Dendritic cell treated with granulocyte-macrophage colony-stimulating factor and Interleukin-4, amounts not matched to agents 40 ng/mL and 50 ng/mL, for 4 days (primary cell): Measurements from ENCODE around the gene BCL2.
A peak's percentile ranks its signal among the peaks of the same experiment; 100 is the strongest.

ENCODE experiments used
- H3K27ac Mint-ChIP-seq: one replicate; pipeline ENCODE4 v1.8.0; 2022; ENCODE audit warnings: mild to moderate bottlenecking, mixed read lengths
- H3K27me3 Mint-ChIP-seq: one replicate; pipeline ENCODE4 v1.8.0; 2022; ENCODE audit warnings: mild to moderate bottlenecking, mixed read lengths
- H3K36me3 Mint-ChIP-seq: one replicate; pipeline ENCODE4 v1.8.0; 2022; ENCODE audit warnings: low read depth, mixed read lengths
- H3K4me1 Mint-ChIP-seq: one replicate; pipeline ENCODE4 v1.8.0; 2022; ENCODE audit warnings: low read depth, mixed read lengths
- H3K4me3 Mint-ChIP-seq: one replicate; pipeline ENCODE4 v1.8.0; 2022; ENCODE audit warnings: mild to moderate bottlenecking, moderate library complexity, mixed read lengths
- H3K9me3 Mint-ChIP-seq: one replicate; pipeline ENCODE4 v1.8.0; 2022; ENCODE audit warnings: mixed read lengths
- intact Hi-C: fragments of 100-400 bp; cut with micrococcal nuclease; formaldehyde crosslinking; loops from one replicate; pipeline ENCODE4 v1.15.0; 2022

BCL2 gene

DNA sequence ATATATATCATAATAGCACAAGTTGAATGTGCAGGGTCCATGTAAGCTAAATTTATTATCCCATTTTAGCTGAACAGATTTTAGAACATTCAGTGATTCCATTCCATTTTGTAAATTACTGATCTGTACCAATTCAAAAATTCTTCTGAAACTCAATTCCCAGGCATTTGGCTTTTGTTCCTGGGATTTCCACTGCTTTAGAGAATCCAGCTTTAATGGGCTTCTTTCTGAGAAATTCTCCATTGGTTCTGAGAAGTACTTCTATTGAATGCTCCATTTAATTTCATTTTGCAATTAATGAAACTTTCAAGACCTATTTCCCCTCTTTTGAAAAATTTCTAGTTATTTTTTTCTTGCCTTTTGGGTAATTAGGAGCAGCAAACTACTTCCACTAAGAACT lies 36.8 kb downstream of the BCL2 start:
- H3K9me3 Mint-ChIP-seq, result no peaks in the 10 kb centered on the region
- intact Hi-C loops, result no loop called here
- H3K27me3 Mint-ChIP-seq, result no peaks in the 10 kb centered on the region
- no peak overlapping the region for H3K27ac Mint-ChIP-seq
- H3K4me3 Mint-ChIP-seq, result no peak overlapping the region
- no peaks in the 10 kb centered on the region for H3K36me3 Mint-ChIP-seq
- H3K4me1 Mint-ChIP-seq, result peaks cover 15% of the 10 kb centered on the region

DNA sequence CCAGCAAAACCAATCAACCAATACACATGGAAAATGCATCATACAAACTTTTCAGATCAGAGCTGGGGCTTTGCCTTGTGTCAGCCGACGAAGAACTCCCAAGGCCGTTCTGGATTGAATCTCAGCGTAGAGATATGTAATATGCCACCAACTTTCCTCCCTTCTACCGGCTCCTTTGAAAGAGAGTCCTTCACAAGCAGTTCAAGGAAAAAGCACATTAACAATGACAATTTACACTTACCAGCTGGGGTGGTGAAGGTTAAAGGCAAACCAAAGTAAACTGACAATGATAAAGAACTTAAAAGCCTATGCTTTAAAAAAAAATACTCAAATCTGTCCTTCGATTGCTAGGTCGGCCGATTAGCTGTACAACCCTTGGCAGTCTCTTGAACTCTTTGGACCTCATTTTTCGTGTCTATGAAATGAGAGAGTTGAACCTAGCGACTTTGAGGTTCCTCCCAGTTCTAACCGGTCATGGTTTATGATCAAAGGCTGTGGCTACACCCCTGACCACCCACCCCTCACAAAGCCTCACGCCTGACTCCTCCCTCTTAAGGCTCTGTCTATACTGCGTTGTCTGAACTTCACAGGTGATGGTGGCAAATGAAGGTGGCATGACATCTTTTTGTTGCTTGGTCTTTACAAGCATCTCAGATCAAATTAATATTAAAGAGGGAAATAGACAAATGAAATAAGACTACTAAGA lies 46.2 kb downstream of the BCL2 start:
- H3K9me3 Mint-ChIP-seq, result no peaks in the 10 kb centered on the region
- H3K4me1 Mint-ChIP-seq, result peaks cover 28% of the 10 kb centered on the region
- H3K27ac Mint-ChIP-seq, result no peak overlapping the region
- no peak overlapping the region for H3K4me3 Mint-ChIP-seq
- no peaks in the 10 kb centered on the region for H3K36me3 Mint-ChIP-seq
- H3K27me3 Mint-ChIP-seq, result no peaks in the 10 kb centered on the region
- intact Hi-C loops, result no loop called here

DNA sequence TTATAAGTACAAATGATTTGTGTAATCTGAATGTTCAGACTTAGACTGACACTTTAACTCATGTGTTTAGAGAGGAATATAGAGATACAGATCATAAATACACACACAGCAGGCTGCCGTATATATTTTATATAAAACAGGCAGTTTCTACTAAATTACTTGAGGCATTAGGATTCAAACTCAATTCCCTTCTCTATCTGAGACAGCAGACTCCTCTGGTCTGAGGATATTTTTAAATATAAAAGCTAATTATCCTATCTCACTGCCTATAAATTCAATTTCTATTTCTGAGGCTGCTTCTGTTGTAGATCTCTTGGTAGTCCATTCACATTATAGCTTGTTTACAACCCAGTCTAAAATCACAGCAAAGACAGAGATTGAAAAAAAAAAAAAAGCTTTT lies 46.9 kb downstream of the BCL2 start:
- Mint-ChIP-seq H3K9me3 (no peaks in the 10 kb centered on the region), H3K36me3 (no peaks in the 10 kb centered on the region), H3K4me3 (no peak overlapping the region), H3K27me3 (no peaks in the 10 kb centered on the region), H3K27ac (no peak overlapping the region), H3K4me1 (peaks cover 25% of the 10 kb centered on the region)
- intact Hi-C loops, result no loop called here

DNA sequence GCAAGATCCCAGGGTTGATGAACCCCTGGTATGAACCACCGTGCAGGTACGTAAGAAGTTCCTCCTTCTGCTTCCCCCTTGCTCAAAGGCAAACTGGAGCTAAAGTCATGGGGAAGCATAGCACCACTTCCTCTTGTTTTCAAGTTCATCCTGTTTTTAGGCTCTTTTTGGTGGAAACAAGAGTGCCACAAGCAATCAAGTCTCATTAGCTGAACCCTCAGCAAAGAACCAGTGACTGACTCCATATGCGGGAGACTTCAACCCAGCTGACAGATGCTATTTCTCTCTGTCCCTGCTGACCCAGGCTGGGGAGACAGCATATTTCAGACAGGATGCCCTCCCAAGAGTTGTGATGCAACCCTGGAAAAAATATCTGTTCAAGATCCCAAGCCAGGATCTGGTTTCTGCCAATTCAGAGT lies 47.7 kb downstream of the BCL2 start:
- Mint-ChIP-seq H3K27ac (no peak overlapping the region), H3K36me3 (no peaks in the 10 kb centered on the region), H3K4me1 (peaks cover 27% of the 10 kb centered on the region)

DNA sequence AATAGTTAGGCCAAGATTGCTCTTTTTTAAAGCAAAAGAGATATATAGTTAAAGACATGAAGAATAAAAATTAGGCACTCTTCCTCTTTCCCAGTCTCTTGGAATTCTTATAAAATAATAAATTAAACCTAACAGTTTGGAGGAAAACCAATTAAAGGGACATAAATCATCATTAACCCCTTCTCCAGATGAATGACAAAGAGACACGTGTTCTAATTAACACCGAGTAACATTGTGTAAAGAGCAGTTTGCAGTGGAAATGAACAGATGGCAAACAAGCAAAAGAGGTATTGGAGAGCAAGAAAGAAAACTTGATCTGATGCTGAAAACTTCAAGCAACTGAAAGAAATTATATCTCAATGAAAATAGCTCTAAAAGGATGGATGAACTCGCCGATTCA lies 48.4 kb downstream of the BCL2 start:
- Mint-ChIP-seq H3K36me3 (no peaks in the 10 kb centered on the region), H3K4me1 (peaks cover 29% of the 10 kb centered on the region), H3K27ac (no peak overlapping the region), H3K27me3 (no peaks in the 10 kb centered on the region), H3K4me3 (no peak overlapping the region), H3K9me3 (no peaks in the 10 kb centered on the region)
- intact Hi-C loops, result no loop called here

More for the DNA sequence above, 47.7 kb downstream of the BCL2 start:
- intact Hi-C loops, result no loop called here
- no peaks in the 10 kb centered on the region for H3K27me3 Mint-ChIP-seq
- H3K9me3 Mint-ChIP-seq, result no peaks in the 10 kb centered on the region
- no peak overlapping the region for H3K4me3 Mint-ChIP-seq

DNA sequence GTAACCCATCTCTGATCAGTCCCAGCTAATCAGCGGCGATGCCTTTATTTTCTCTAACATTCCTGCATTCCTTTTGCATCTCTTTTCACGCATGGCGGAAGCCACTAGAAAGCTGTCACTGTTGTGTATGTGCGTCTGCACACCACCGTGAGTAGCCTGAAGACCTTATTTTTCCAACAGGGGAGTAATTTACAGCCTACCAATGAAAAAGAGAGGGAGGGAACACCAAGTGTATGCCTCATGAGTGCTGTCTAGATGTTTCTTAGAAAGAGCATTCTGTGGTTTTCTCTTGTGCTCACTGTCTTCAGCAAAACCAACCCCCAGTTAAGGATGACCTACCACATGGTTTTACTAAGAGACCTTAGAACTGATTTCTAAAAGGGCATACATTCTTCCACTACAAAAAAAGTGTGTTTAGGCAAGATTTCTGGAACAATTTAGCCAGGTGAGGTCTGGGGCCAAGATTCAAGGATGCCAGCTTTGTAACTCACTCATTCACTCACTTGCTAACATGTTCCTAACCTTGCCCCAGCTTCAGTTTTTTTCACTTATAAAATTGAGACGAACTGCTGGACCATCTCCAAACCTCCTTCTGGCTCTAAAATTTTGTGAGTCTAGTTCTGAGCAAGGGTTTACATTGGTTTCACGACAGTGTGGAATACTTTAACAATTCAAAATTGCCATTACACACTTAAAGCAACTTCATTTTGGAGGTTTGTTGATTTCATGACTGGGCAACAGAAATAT lies 51.4 kb downstream of the BCL2 start:
- H3K36me3 Mint-ChIP-seq, result no peaks in the 10 kb centered on the region
- intact Hi-C loops, result loop anchor here (10.0 kb wide), 1 partner anchor 47 kb away; the partner anchor contains the start of gene BCL2
- H3K4me3 Mint-ChIP-seq, result no peak overlapping the region

DNA sequence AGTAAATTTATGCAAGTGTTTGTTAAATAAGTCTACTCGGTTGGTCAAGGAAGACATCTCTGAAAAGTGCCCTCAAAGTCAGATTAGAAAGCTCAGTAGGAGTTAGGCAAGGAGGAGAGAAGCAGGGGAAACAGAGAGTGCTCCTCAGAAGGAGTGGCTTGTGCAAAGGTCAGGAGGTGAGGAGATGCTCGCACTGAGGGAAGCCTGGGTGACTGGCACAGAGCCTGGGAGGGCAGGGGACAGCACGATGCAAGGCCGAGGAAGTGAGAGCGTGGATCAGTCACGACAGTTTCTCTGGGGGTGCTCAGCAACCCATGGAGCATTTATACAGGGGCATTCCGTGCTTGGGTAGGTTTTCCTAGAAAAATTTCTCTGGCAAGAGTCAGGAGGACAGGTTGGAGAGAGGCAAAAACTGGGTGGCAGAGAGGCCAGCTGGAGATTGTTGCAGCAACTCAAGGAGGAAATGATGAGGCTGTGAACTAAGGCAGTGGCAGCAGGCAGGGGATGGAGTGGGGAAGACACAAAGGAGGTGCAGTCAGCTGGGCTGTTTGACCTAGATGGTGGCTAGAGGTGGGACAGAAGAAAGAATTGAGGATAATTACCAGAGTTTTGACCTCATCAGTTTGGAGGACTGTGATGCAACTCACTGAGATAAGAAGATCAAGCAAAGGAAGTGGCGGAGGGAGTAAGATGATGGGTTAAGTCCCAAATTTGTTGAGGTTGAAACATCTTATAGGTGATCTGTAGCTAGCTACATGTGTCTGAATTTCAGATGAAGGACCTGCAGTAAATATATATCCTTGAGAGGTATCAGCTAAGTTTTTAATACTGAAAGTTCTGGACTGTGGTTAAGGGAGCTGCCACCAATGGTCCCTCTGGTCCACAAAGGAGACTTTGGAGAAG lies 52.4 kb downstream of the BCL2 start:
- Mint-ChIP-seq H3K27me3 (no peaks in the 10 kb centered on the region), H3K36me3 (no peaks in the 10 kb centered on the region), H3K4me3 (no peak overlapping the region), H3K4me1 (peaks cover 26% of the 10 kb centered on the region), H3K9me3 (no peaks in the 10 kb centered on the region), H3K27ac (peak overlapping the region; percentile 7)
- intact Hi-C loops, result loop anchor here (10.0 kb wide), 1 partner anchor 48 kb away; the partner anchor contains the start of gene BCL2

More for the DNA sequence above, 51.4 kb downstream of the BCL2 start:
- H3K4me1 Mint-ChIP-seq, result peaks cover 29% of the 10 kb centered on the region
- H3K27ac Mint-ChIP-seq, result no peak overlapping the region
- H3K9me3 Mint-ChIP-seq, result no peaks in the 10 kb centered on the region
- H3K27me3 Mint-ChIP-seq, result no peaks in the 10 kb centered on the region

DNA sequence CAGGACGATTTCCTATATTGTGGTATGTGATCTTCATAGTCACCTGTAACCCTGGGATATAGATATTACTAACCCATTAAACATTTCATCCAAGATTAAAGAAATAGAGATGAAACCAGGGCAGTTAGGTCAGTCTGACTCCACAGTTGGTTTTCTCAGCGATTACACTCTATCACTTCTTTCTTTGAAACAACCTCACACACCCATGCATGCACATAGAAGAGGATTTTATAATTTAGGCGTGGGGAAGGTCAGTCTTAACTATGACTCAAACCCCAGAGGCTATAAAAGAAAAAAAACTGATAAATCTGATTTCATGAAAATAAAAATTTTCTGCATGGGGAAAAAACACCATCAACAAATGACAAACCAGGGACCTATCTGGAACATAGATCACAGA lies 54.2 kb downstream of the BCL2 start:
- intact Hi-C loops, result loop anchor here (10.0 kb wide), 1 partner anchor 49 kb away; the partner anchor contains the start of gene BCL2
- H3K36me3 Mint-ChIP-seq, result no peaks in the 10 kb centered on the region
- H3K9me3 Mint-ChIP-seq, result no peaks in the 10 kb centered on the region

DNA sequence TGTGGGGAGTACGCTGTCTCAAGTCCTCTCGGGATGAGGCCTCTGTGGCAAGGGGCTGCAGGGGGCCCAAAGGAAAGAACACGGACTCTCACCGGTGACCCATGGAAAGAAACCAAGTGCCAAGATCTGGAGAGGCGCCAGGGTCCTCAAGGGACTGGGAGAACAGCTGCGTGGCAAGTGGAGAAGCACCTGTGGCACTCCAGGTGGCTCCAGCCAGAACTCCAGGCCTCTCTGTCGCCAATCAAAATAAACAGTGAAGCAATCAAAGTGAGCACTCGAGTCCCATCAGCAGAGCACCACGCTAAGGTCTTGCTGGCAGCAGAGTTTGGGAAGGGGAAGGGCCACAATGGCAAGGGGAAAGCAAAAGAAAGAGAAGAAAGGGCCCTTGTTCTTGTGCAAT lies 54.7 kb downstream of the BCL2 start:
- Mint-ChIP-seq H3K9me3 (no peaks in the 10 kb centered on the region), H3K27me3 (no peaks in the 10 kb centered on the region), H3K4me3 (no peak overlapping the region), H3K4me1 (peaks cover 26% of the 10 kb centered on the region), H3K36me3 (no peaks in the 10 kb centered on the region), H3K27ac (no peak overlapping the region)
- intact Hi-C loops, result loop anchor here (10.0 kb wide), 1 partner anchor 50 kb away; the partner anchor contains the start of gene BCL2

More for the DNA sequence above, 54.2 kb downstream of the BCL2 start:
- H3K27ac Mint-ChIP-seq, result no peak overlapping the region
- H3K4me1 Mint-ChIP-seq, result peaks cover 25% of the 10 kb centered on the region
- no peaks in the 10 kb centered on the region for H3K27me3 Mint-ChIP-seq
- no peak overlapping the region for H3K4me3 Mint-ChIP-seq

DNA sequence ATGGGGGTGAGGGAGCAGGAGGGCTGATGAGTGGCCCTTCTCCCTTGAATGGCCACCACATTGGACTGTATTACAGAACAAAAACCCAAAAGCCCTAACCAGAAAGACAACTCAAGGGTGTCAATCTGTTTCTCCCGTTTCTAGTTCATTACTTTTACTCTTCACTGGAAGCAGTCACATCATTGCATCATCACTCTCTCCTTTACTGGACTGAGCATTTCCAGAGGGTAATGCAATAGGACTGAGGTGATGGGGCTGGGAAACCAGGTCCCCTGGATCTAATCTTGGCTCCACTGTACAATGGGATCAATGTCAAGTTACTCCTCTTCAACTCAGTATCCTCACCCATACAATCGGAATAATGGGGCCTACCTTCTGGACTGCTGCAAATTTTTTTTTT lies 56.1 kb downstream of the BCL2 start:
- Mint-ChIP-seq H3K27ac (no peak overlapping the region), H3K27me3 (no peaks in the 10 kb centered on the region), H3K9me3 (no peaks in the 10 kb centered on the region), H3K4me3 (no peak overlapping the region), H3K36me3 (no peaks in the 10 kb centered on the region), H3K4me1 (peaks cover 26% of the 10 kb centered on the region)
- intact Hi-C loops, result loop anchor here (10.0 kb wide), 1 partner anchor 51 kb away; the partner anchor contains the start of gene BCL2

DNA sequence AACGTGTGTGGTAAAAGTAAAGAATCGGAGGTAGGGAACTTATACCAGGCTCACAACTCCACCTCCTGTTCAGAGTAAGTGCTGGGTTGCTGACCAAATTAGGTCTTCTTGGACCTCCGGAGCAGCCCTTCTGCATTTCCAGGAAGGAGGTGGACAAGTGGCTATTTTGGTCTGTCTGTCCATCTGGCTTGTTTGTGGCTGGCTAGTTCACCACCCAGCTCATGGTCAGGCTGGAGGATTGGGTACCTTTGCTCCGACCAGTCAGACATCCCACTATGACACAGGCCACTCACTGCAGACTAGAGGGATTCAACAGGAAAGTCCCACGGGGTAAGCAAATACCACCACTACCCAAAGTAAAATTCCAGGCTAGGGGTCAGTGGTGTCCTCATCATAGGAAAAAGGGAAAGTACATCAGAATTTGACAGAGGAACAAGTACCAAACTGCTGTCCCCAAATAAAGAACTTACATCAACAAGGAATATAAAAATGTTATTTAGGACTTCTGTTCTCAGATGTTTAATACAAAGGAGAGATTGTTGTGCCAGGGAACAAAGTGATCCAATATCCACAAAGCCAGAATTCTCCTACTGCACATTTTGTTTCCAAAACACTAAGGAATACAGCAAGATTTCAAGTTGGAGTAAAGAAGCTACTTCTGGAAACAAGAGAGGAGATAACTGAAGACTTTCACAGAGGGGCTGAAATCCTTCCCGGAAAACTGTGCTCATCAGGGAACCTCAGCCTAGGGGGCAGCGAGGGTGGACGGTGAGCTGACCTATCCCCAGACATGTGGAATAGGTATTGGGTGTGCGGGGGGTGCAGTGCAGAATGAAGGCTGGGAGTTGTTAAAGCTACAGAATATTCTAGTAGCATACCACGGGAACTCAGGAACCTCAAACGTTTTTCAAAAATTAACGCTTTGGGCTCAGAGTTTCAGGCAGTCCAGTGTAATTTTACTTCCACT lies 56.9 kb downstream of the BCL2 start:
- H3K9me3 Mint-ChIP-seq, result no peaks in the 10 kb centered on the region
- no peaks in the 10 kb centered on the region for H3K36me3 Mint-ChIP-seq
- H3K4me3 Mint-ChIP-seq, result no peak overlapping the region
- no peaks in the 10 kb centered on the region for H3K27me3 Mint-ChIP-seq
- no peak overlapping the region for H3K27ac Mint-ChIP-seq
- intact Hi-C loops, result loop anchor here (10.0 kb wide), 1 partner anchor 52 kb away; the partner anchor contains the start of gene BCL2
- peaks cover 21% of the 10 kb centered on the region for H3K4me1 Mint-ChIP-seq

DNA sequence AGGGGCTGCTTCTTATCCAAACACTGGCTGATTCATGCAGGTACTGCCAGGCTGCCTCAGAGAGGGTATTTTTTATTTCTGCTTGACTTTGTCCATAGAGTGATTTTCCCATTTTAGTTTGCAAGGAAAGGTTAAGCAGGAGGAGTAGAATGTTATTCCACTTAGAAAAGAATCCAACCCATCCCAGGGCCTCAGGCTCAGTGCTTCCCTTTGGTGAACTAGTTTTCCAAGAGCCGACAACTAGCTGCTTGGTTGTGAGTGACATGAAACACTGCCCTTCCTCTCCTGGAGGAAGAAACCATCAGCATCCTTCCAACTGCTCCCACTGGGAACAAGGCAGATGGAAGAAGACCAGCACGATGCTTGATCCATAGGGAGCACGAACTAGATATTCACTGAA lies 58.5 kb downstream of the BCL2 start:
- Mint-ChIP-seq H3K36me3 (no peaks in the 10 kb centered on the region), H3K27me3 (no peaks in the 10 kb centered on the region), H3K4me3 (no peak overlapping the region), H3K27ac (no peak overlapping the region), H3K4me1 (peaks cover 10% of the 10 kb centered on the region), H3K9me3 (no peaks in the 10 kb centered on the region)
- intact Hi-C loops, result loop anchor here (10.0 kb wide), 1 partner anchor 54 kb away; the partner anchor contains the start of gene BCL2

DNA sequence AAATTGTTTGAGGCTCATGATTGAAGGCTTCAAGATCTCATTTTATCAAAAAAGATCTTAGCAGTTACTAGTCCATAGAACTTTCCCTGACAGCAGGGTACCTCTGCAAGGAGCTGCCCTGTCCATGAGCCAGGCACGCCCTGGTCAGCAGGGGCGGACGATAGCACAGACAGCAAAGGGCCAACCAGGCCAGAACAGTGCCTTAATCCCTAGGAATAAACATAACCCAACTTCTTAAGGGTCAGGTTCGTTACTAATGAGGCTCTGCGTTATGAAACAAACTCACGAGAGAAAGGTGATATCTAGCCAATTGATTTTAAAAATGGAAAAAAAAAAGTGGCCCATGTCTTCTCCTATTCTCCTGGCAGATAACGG lies 59.2 kb downstream of the BCL2 start:
- Mint-ChIP-seq H3K9me3 (no peaks in the 10 kb centered on the region), H3K27ac (no peak overlapping the region), H3K27me3 (no peaks in the 10 kb centered on the region), H3K36me3 (no peaks in the 10 kb centered on the region), H3K4me1 (peaks cover 12% of the 10 kb centered on the region), H3K4me3 (no peak overlapping the region)
- intact Hi-C loops, result loop anchor here (10.0 kb wide), 1 partner anchor 54 kb away; the partner anchor contains the start of gene BCL2
